Ectodermal cell (in vitro differentiated cells): Measurements from ENCODE around the gene ADAM15.

Source experiments
- H3K27ac ChIP-seq: 2 replicates; pipeline ENCODE4 v1.7.0; 2013; ENCODE audit warnings: mild to moderate bottlenecking, low read depth, low read length; ENCODE audit not compliant: insufficient read depth, poor library complexity, severe bottlenecking
- H3K27me3 ChIP-seq: 2 replicates; pipeline ENCODE4 v1.7.0; 2013; ENCODE audit warnings: mild to moderate bottlenecking, low read length; ENCODE audit not compliant: insufficient read depth, control insufficient read depth, poor library complexity, severe bottlenecking
- H3K36me3 ChIP-seq: one replicate; pipeline ENCODE4 v1.7.0; 2013; ENCODE audit warnings: low read length; ENCODE audit not compliant: control insufficient read depth, insufficient read depth
- H3K4me1 ChIP-seq: one replicate; pipeline ENCODE4 v1.7.0; 2013; ENCODE audit warnings: low read length; ENCODE audit not compliant: control insufficient read depth, insufficient read depth
- H3K4me3 ChIP-seq: 2 replicates; pipeline ENCODE4 v1.7.0; 2013; ENCODE audit warnings: low read depth, low read length, control low read depth; ENCODE audit not compliant: insufficient read depth
- H3K9me3 ChIP-seq: 2 replicates; pipeline ENCODE4 v1.7.0; 2013; ENCODE audit warnings: mild to moderate bottlenecking, low read length, moderate library complexity; ENCODE audit not compliant: control insufficient read depth
- WGBS, 2 experiments: methylation state at CpG; one replicate each; pipeline ENCODE4 v1.1.7; 2013; ENCODE audit warnings: missing lambda C conversion rate in 2 of 2; 5-methylcytosine and 5-hydroxymethylcytosine counted together

The ADAM15 gene

GRCh38 chr1:155073377-155074242 lies 22.5 kb downstream of the ADAM15 start:
- Histone ChIP-seq H3K36me3 (no peaks in the 10 kb centered on the region), H3K9me3 (no peaks in the 10 kb centered on the region), H3K4me3 (no peak overlapping the region), H3K27me3 (peaks cover 56% of the 10 kb centered on the region), H3K4me1 (peaks cover 26% of the 10 kb centered on the region), H3K27ac (no peak overlapping the region)
- WGBS, 2 experiments, result 88 to 93% methylated on average over 3 of the region's 3 CpGs

- H3K4me1 ChIP-seq, result peaks cover 30% of the 10 kb centered on the region
- no peaks in the 10 kb centered on the region for H3K36me3 ChIP-seq
Measured at GRCh38 chr1:155075535-155075934, 24.4 kb downstream of the ADAM15 start.

GRCh38 chr1:155076371-155076770 lies 25.3 kb downstream of the ADAM15 start:
- H3K27ac ChIP-seq, result no peak overlapping the region

More at GRCh38 chr1:155075535-155075934, 24.4 kb downstream of the ADAM15 start:
- H3K27ac ChIP-seq, result no peak overlapping the region
- H3K9me3 ChIP-seq, result no peaks in the 10 kb centered on the region
- peaks cover 69% of the 10 kb centered on the region for H3K27me3 ChIP-seq
- no peak overlapping the region for H3K4me3 ChIP-seq
- 64 to 75% methylated on average over 5 of the region's 5 CpGs for WGBS, 2 experiments

GRCh38 chr1:155077346-155077745 lies 26.2 kb downstream of the ADAM15 start:
- H3K9me3 ChIP-seq, result no peaks in the 10 kb centered on the region
- H3K4me3 ChIP-seq, result no peak overlapping the region
- WGBS, 2 experiments, result 92 to 93% methylated on average over 3 of the region's 3 CpGs
- H3K27ac ChIP-seq, result no peak overlapping the region
- no peaks in the 10 kb centered on the region for H3K36me3 ChIP-seq
- H3K4me1 ChIP-seq, result peaks cover 32% of the 10 kb centered on the region
- H3K27me3 ChIP-seq, result peaks cover 69% of the 10 kb centered on the region

More at GRCh38 chr1:155076371-155076770, 25.3 kb downstream of the ADAM15 start:
- Histone ChIP-seq H3K4me3 (no peak overlapping the region), H3K36me3 (no peaks in the 10 kb centered on the region), H3K4me1 (peaks cover 26% of the 10 kb centered on the region), H3K27me3 (peaks cover 69% of the 10 kb centered on the region), H3K9me3 (no peaks in the 10 kb centered on the region)
- 74 to 79% methylated on average over 1 of the region's 1 CpG for WGBS, 2 experiments

GRCh38 chr1:155077758-155078445 lies 26.8 kb downstream of the ADAM15 start:
- Histone ChIP-seq H3K27me3 (peaks cover 69% of the 10 kb centered on the region), H3K4me3 (no peak overlapping the region), H3K36me3 (no peaks in the 10 kb centered on the region), H3K27ac (no peak overlapping the region), H3K4me1 (peaks cover 38% of the 10 kb centered on the region), H3K9me3 (no peaks in the 10 kb centered on the region)
- 74 to 76% methylated on average over 4 of the region's 4 CpGs for WGBS, 2 experiments

GRCh38 chr1:155078469-155079209 lies 27.5 kb downstream of the ADAM15 start, which contains the start of gene EFNA3:
EFNA3 (plus strand) TSS chr1:155078837; CDS start chr1:155078942, 105 bp downstream.
- Histone ChIP-seq H3K4me3 (peak within 1 kb of the TSS; percentile 51), H3K9me3 (no peaks in the 10 kb centered on the region), H3K27me3 (peaks cover 69% of the 10 kb centered on the region), H3K36me3 (no peaks in the 10 kb centered on the region), H3K4me1 (peaks cover 41% of the 10 kb centered on the region), H3K27ac (no peak within 1 kb of the TSS)
- 1 to 2% methylated on average over 59 of the region's 59 CpGs for WGBS, 2 experiments

- H3K36me3 ChIP-seq, result no peaks in the 10 kb centered on the region
- H3K4me3 ChIP-seq, result peak overlapping the region; percentile 51
- no peaks in the 10 kb centered on the region for H3K9me3 ChIP-seq
- no peak overlapping the region for H3K27ac ChIP-seq
- peaks cover 43% of the 10 kb centered on the region for H3K4me1 ChIP-seq
- 8 to 12% methylated on average over 10 of the region's 10 CpGs for WGBS, 2 experiments
- peaks cover 74% of the 10 kb centered on the region for H3K27me3 ChIP-seq
Measured at GRCh38 chr1:155079210-155079486, 28.0 kb downstream of the ADAM15 start.

- H3K4me3 ChIP-seq, result peak overlapping the region; percentile 51
- no peak overlapping the region for H3K27ac ChIP-seq
- peaks cover 75% of the 10 kb centered on the region for H3K27me3 ChIP-seq
- no peaks in the 10 kb centered on the region for H3K36me3 ChIP-seq
- no peaks in the 10 kb centered on the region for H3K9me3 ChIP-seq
- WGBS, 2 experiments, result 2% methylated on average over 65 to 67 of the region's 67 CpGs
- peaks cover 46% of the 10 kb centered on the region for H3K4me1 ChIP-seq
Measured at GRCh38 chr1:155079487-155080311, 28.6 kb downstream of the ADAM15 start.

GRCh38 chr1:155080312-155081228 lies 29.5 kb downstream of the ADAM15 start:
- H3K4me1 ChIP-seq, result peaks cover 46% of the 10 kb centered on the region
- WGBS, 2 experiments, result 0 to 1% methylated on average over 70 to 71 of the region's 71 CpGs
- peak overlapping the region; percentile 51 for H3K4me3 ChIP-seq
- no peaks in the 10 kb centered on the region for H3K36me3 ChIP-seq
- H3K9me3 ChIP-seq, result no peaks in the 10 kb centered on the region
- H3K27me3 ChIP-seq, result peaks cover 72% of the 10 kb centered on the region
- no peak overlapping the region for H3K27ac ChIP-seq
